ENCODE results near the gene ZFY.

- TF ChIP-seq, protein P1, sequence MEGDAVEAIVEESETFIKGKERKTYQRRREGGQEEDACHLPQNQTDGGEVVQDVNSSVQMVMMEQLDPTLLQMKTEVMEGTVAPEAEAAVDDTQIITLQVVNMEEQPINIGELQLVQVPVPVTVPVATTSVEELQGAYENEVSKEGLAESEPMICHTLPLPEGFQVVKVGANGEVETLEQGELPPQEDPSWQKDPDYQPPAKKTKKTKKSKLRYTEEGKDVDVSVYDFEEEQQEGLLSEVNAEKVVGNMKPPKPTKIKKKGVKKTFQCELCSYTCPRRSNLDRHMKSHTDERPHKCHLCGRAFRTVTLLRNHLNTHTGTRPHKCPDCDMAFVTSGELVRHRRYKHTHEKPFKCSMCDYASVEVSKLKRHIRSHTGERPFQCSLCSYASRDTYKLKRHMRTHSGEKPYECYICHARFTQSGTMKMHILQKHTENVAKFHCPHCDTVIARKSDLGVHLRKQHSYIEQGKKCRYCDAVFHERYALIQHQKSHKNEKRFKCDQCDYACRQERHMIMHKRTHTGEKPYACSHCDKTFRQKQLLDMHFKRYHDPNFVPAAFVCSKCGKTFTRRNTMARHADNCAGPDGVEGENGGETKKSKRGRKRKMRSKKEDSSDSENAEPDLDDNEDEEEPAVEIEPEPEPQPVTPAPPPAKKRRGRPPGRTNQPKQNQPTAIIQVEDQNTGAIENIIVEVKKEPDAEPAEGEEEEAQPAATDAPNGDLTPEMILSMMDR (IDR thresholded peaks at IDR 0.05; ENCODE audit: insufficient read depth, low read length, poor library complexity, severe bottlenecking), result no peak
- no peak for TF ChIP-seq EZH2phosphoT487 (conservative IDR thresholded peaks at IDR 0.05; ENCODE audit: low read length)
Measured at GRCh38 chrY:2896050-2896449, 39.1 kb upstream of the ZFY start.
